Glutamatergic neuron (in vitro differentiated cells): Measurements from ENCODE around the gene TATDN3. TPM values are rescaled to one million over a fixed set of nuclear protein-coding genes. Genes with fewer than 3 reads are reported as not detected.
"Not testable (repeated sequence)": the region's sequence is repeated elsewhere in the genome, so short reads cannot be mapped to it uniquely, and the experiment has no call there.

Source experiments
- DNase-seq: peaks from one replicate; pipeline ENCODE4 v3.0.0; 2022
- H3K27ac Mint-ChIP-seq: one replicate; pipeline ENCODE4 v1.8.0; 2020; ENCODE audit warnings: mild to moderate bottlenecking, mixed read lengths, inconsistent platforms; ENCODE audit not compliant: unreplicated experiment
- H3K27me3 Mint-ChIP-seq: one replicate; pipeline ENCODE4 v1.8.0; 2020; ENCODE audit warnings: mild to moderate bottlenecking, moderate library complexity, mixed read lengths, inconsistent platforms; ENCODE audit not compliant: unreplicated experiment
- H3K36me3 Mint-ChIP-seq: one replicate; pipeline ENCODE4 v1.8.0; 2020; ENCODE audit warnings: mild to moderate bottlenecking, mixed read lengths, inconsistent platforms; ENCODE audit not compliant: unreplicated experiment
- H3K4me1 Mint-ChIP-seq: one replicate; pipeline ENCODE4 v1.8.0; 2020; ENCODE audit warnings: mild to moderate bottlenecking, low read depth, mixed read lengths, inconsistent platforms; ENCODE audit not compliant: unreplicated experiment
- H3K4me3 Mint-ChIP-seq: one replicate; pipeline ENCODE4 v1.8.0; 2020; ENCODE audit warnings: mild to moderate bottlenecking, mixed read lengths, inconsistent platforms; ENCODE audit not compliant: unreplicated experiment
- H3K9me3 Mint-ChIP-seq: one replicate; pipeline ENCODE4 v1.8.0; 2020; ENCODE audit warnings: mild to moderate bottlenecking, moderate library complexity, mixed read lengths, inconsistent platforms; ENCODE audit not compliant: unreplicated experiment
- CTCF ChIP-seq: fragments of 200-600 bp; sonication (generic); IDR thresholded peaks from one replicate; pipeline ENCODE4 v1.5.0; 2021; ENCODE audit not compliant: partially characterized antibody, unreplicated experiment
- total RNA-seq: library from RNA; stranded (reverse); fragmentation: NEBNext Ultra II Directional; extraction: Animal tissue kit (Norgen Biotek cat#: 25700); gene quantifications from one replicate; pipeline ENCODE4 v1.2.1, GENCODE V29; 2021; ENCODE audit not compliant: unreplicated experiment

TATDN3 gene
- total RNA-seq, 1 donor from 2014 or later, result 15.8 TPM

GRCh38 chr1:212827831-212828278 is 36.2 kb downstream of the TATDN3 start:
- no peak overlapping the region for H3K27ac Mint-ChIP-seq
- peaks cover 10% of the 10 kb centered on the region for H3K27me3 Mint-ChIP-seq
- H3K4me1 Mint-ChIP-seq, result no peaks in the 10 kb centered on the region
- peaks cover 16% of the 10 kb centered on the region for H3K9me3 Mint-ChIP-seq
- H3K4me3 Mint-ChIP-seq, result no peak overlapping the region
- no peak for DNase-seq
- no peak for TF ChIP-seq CTCF
- peaks cover 28% of the 10 kb centered on the region for H3K36me3 Mint-ChIP-seq

GRCh38 chr1:212828395-212828794 is 36.7 kb downstream of the TATDN3 start:
- no peaks in the 10 kb centered on the region for H3K4me1 Mint-ChIP-seq
- no peak for DNase-seq
- TF ChIP-seq CTCF, result no peak
- H3K4me3 Mint-ChIP-seq, result no peak overlapping the region
- H3K36me3 Mint-ChIP-seq, result peaks cover 25% of the 10 kb centered on the region
- peaks cover 10% of the 10 kb centered on the region for H3K27me3 Mint-ChIP-seq
- no peak overlapping the region for H3K27ac Mint-ChIP-seq
- H3K9me3 Mint-ChIP-seq, result peaks cover 16% of the 10 kb centered on the region

GRCh38 chr1:212833211-212834207 is 41.8 kb downstream of the TATDN3 start:
- DNase-seq, H3K27ac Mint-ChIP-seq, H3K27me3 Mint-ChIP-seq, H3K4me1 Mint-ChIP-seq, H3K9me3 Mint-ChIP-seq, H3K4me3 Mint-ChIP-seq, H3K36me3 Mint-ChIP-seq: not testable (repeated sequence)

- H3K27ac Mint-ChIP-seq, result no peak overlapping the region
- H3K36me3 Mint-ChIP-seq, result no peaks in the 10 kb centered on the region
- H3K4me3 Mint-ChIP-seq, result no peak overlapping the region
- no peak for DNase-seq
- no peaks in the 10 kb centered on the region for H3K4me1 Mint-ChIP-seq
- TF ChIP-seq CTCF, result no peak
- no peaks in the 10 kb centered on the region for H3K9me3 Mint-ChIP-seq
- no peaks in the 10 kb centered on the region for H3K27me3 Mint-ChIP-seq
Observed at GRCh38 chr1:212838145-212838544, 46.5 kb downstream of the TATDN3 start.

- H3K4me1 Mint-ChIP-seq, H3K36me3 Mint-ChIP-seq, DNase-seq, H3K9me3 Mint-ChIP-seq, H3K27me3 Mint-ChIP-seq, H3K4me3 Mint-ChIP-seq, H3K27ac Mint-ChIP-seq: not testable (repeated sequence)
Observed at GRCh38 chr1:212844521-212844920, 52.8 kb downstream of the TATDN3 start.

GRCh38 chr1:212847549-212847948 is 55.9 kb downstream of the TATDN3 start, which contains the start of gene SPATA45:
Gene SPATA45, minus strand, starts transcription at chr1:212847649. Its CDS starts 11,500 bp downstream, at chr1:212836149.
- Mint-ChIP-seq H3K27ac (no peak within 1 kb of the TSS), H3K27me3 (no peaks in the 10 kb centered on the region), H3K36me3 (no peaks in the 10 kb centered on the region), H3K4me3 (no peak within 1 kb of the TSS), H3K9me3 (no peaks in the 10 kb centered on the region), H3K4me1 (no peaks in the 10 kb centered on the region)
- TF ChIP-seq CTCF, result no peak
- no peak for DNase-seq
